Gastrocnemius medialis (tissue), 4 donors: Measurements from ENCODE around the gene NPTXR. TPM values are rescaled to one million over a fixed set of nuclear protein-coding genes. Genes with fewer than 3 reads are reported as not detected.

ENCODE experiments used
- ATAC-seq, 2 donors: fragments of 150-250 bp; one replicate each; pipeline ENCODE4 v1.9.1; 2016
- DNase-seq, 2 donors: peaks; one replicate each; pipeline ENCODE4 v3.0.0-alpha.2; 2019
- H3K27ac ChIP-seq, 4 donors: fragments of 200-600 bp; sonication (generic); 1 replicate in 1 of 4; 2 replicates in 3 of 4; pipeline ENCODE4 v1.5.1; 2016 to 2018; ENCODE audit warnings: mild to moderate bottlenecking in 2 of 4, moderate library complexity in 1 of 4
- H3K27me3 ChIP-seq, 3 donors: fragments of 200-600 bp; sonication (generic) in 2 of 3; 1 replicate in 1 of 3; 2 replicates in 2 of 3; pipeline versions ENCODE4 v1.5.1 to v1.6.0; 2016 to 2019; ENCODE audit warnings: mild to moderate bottlenecking in 1 of 3, moderate library complexity in 1 of 3
- H3K36me3 ChIP-seq, 2 donors: fragments of 200-600 bp; sonication (generic) in 1 of 2; one replicate each; pipeline ENCODE4 v1.5.1; 2017 to 2018
- H3K4me1 ChIP-seq, 2 donors: fragments of 200-600 bp; sonication (generic) in 1 of 2; one replicate each; pipeline ENCODE4 v1.5.1; 2016 to 2017; ENCODE audit warnings: mild to moderate bottlenecking in 2 of 2
- H3K4me3 ChIP-seq, 4 donors: fragments of 200-600 bp; sonication (generic) in 3 of 4; 1 replicate in 1 of 4; 2 replicates in 3 of 4; pipeline ENCODE4 v1.5.1; 2016 to 2019; ENCODE audit warnings: mild to moderate bottlenecking in 2 of 4
- H3K9me3 ChIP-seq, 3 donors: fragments of 200-600 bp; sonication (generic) in 2 of 3; 1 replicate in 1 of 3; 2 replicates in 2 of 3; pipeline ENCODE4 v1.5.1; 2016 to 2019
- POLR2A ChIP-seq, 2 donors: fragments of 450-650 bp; IDR thresholded peaks; one replicate each; pipeline ENCODE4 v1.6.1; 2017; ENCODE audit warnings: antibody characterized with exemption in 2 of 2, mild to moderate bottlenecking in 2 of 2, moderate library complexity in 2 of 2
- in situ Hi-C, 4 donors: fragments of 200-750 bp; cut with MboI; loops; one replicate each; pipeline versions ENCODE4 v1.15.0 to v1.8.0; 2017; ENCODE audit warnings: low sequenced_read_pairs in 4 of 4
- intact Hi-C: fragments of 100-400 bp; cut with DNase I; formaldehyde crosslinking; loops from one replicate; pipeline ENCODE4 v1.15.1; 2023; ENCODE audit warnings: low total_unique reads
- total RNA-seq, 4 donors: library from RNA; depleted of rRNA; stranded (reverse); fragments of >200 nt; gene quantifications; one replicate each; pipeline versions ENCODE4 v1.1.0 to v1.2.3, GENCODE V29; 2016
- TF ChIP-seq, protein P1 (sequence below), 5 experiments: fragments of 450-650 bp in 3 of 5; fragments of 200-600 bp in 2 of 5; sonication (generic) in 2 of 5; IDR thresholded peaks in 4 of 5; conservative IDR thresholded peaks in 1 of 5; 1 replicate in 4 of 5; 2 replicates in 1 of 5; pipeline ENCODE4 v1.5.1; 2016 to 2019; ENCODE audit warnings: antibody characterized with exemption in 5 of 5, mild to moderate bottlenecking in 3 of 5, moderate library complexity in 3 of 5

Gene NPTXR
- total RNA-seq, 4 donors from 2014 or later, result 0.25 to 5.0 (median 0.73) TPM

DNA sequence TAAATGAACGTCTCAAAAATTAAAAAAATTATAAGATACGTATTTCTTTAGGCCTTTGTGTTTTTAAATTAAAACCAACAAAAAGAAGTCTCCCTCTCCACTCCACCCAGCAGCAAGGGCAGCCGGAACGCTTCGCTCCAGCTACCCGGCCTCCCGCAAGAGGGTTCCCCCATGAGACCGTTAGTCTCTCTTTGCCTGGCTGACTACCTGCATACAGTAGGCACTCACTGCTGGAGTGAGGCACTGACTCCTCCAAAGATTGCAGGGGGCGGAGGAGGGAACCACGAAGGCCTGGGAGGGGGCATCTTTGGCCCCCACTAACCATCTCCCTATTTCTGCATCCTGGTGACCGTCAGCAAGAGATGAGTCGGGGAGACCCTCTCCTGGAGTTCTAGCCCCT is 18.1 kb upstream of the NPTXR start:
- peaks cover 27 to 37% (median 36%) of the 10 kb centered on the region in 3 donors for H3K27me3 ChIP-seq
- DNase-seq (no peak), ATAC-seq (no peak)
- TF ChIP-seq, protein P1, sequence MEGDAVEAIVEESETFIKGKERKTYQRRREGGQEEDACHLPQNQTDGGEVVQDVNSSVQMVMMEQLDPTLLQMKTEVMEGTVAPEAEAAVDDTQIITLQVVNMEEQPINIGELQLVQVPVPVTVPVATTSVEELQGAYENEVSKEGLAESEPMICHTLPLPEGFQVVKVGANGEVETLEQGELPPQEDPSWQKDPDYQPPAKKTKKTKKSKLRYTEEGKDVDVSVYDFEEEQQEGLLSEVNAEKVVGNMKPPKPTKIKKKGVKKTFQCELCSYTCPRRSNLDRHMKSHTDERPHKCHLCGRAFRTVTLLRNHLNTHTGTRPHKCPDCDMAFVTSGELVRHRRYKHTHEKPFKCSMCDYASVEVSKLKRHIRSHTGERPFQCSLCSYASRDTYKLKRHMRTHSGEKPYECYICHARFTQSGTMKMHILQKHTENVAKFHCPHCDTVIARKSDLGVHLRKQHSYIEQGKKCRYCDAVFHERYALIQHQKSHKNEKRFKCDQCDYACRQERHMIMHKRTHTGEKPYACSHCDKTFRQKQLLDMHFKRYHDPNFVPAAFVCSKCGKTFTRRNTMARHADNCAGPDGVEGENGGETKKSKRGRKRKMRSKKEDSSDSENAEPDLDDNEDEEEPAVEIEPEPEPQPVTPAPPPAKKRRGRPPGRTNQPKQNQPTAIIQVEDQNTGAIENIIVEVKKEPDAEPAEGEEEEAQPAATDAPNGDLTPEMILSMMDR (IDR thresholded peaks at IDR 0.05 in 4 of 5, conservative IDR thresholded peaks at IDR 0.05 in 1 of 5), result no peak
- no peak overlapping the region for H3K27ac ChIP-seq
- H3K4me3 ChIP-seq, result no peak overlapping the region
- H3K4me1 ChIP-seq, result peaks cover 4 to 6% of the 10 kb centered on the region in 2 donors
- intact Hi-C loops, result no loop called here
- in situ Hi-C loops, result loop anchor here in 2 of 4 donors (10.0 kb wide), 2 partner anchors 143 to 263 kb away; no protein-coding TSS in a partner anchor
- H3K36me3 ChIP-seq, result peaks cover 0 to 17% of the 10 kb centered on the region in 2 donors
- no peaks in the 10 kb centered on the region for H3K9me3 ChIP-seq

DNA sequence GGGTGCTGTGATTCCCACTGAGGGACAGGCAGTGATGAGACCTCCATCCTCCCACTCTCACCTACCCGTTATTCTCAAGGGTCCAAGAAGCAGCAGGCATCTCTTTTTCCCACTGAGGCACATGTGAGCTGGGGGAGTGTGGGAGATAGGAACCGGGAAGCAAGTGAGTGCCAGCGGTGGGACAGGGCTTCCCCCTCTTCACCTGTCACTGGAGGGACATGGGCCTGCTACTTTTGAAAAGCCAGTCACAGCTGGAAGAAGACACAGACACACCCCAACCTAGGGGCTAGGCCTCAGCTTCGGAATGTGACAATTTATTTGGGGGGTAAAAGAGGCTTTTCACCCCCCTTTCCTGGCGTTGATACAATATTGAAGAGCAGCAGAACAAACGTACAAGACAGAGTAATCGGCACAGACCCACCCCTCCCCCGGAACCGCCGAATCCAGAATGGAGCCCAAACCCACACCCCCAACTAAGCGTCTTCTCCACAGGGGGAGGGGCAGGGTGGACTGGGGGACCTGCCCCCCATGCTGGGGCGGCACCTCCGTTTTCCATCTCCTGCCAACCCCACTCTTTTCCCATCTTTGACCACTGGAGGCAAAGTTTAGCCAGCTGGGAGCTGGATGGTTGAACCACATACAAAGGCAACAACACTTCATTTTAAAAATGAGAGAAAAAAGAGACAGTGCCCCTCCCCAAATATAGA is 17.5 kb upstream of the NPTXR start:
- Histone ChIP-seq H3K4me1 (peaks cover 4 to 6% of the 10 kb centered on the region in 2 donors), H3K36me3 (peaks cover 0 to 14% of the 10 kb centered on the region in 2 donors), H3K9me3 (no peaks in the 10 kb centered on the region), H3K27ac (no peak overlapping the region), H3K27me3 (peaks cover 28 to 37% (median 36%) of the 10 kb centered on the region in 3 donors), H3K4me3 (no peak overlapping the region)
- DNase-seq (no peak), ATAC-seq (no peak)
- in situ Hi-C loops, result loop anchor here in 2 of 4 donors (10.0 kb wide), 2 partner anchors 143 to 263 kb away; no protein-coding TSS in a partner anchor
- intact Hi-C loops, result no loop called here
- no peak for TF ChIP-seq POLR2A (IDR thresholded peaks at IDR 0.05)
- TF ChIP-seq, protein P1 (IDR thresholded peaks at IDR 0.05 in 4 of 5, conservative IDR thresholded peaks at IDR 0.05 in 1 of 5), result no peak

DNA sequence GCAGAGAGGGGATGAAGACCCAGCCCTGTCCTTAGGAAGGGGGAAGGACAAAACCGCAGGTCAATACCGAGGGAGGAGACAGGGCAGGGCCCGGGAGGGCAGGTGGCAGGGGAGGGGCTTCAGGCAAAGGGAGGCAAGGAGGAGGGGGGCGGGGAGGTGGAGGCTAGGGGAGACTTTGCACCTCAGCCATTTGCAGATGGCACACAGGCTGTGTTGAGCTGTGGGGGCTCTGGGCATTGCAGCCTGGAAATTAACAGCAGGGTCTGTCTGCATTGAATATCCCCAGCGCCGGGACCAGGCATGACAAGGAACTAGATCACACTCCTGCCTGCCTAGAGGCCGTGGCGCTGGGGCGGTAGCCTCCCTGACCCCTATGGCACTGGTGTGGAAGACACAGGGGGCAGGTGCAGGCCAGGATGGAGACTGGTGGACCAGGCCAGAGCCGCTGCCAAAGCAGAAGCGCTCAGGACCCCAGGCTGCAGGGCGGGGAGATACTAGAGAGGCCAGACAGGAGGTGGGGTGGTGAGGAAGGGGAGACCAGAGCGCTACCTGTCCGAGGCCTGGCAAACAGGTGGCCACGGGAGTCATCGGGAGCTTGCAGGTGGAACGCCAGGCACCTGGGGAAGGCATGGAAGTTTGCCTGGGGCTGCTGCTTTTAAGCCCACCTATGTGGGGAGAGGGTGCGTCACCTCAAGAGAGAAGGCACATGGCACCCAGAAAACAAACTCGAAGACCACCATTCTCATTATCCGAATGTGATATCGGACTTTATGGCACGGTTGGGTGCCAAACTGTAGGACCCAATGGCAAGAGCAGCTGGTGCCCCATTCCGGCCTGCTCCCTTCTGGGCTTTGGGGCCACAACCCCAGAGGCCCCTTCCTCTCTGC is 16.7 kb upstream of the NPTXR start:
- in situ Hi-C loops, result loop anchor here in 2 of 4 donors (10.0 kb wide), 2 partner anchors 144 to 264 kb away; no protein-coding TSS in a partner anchor

DNA sequence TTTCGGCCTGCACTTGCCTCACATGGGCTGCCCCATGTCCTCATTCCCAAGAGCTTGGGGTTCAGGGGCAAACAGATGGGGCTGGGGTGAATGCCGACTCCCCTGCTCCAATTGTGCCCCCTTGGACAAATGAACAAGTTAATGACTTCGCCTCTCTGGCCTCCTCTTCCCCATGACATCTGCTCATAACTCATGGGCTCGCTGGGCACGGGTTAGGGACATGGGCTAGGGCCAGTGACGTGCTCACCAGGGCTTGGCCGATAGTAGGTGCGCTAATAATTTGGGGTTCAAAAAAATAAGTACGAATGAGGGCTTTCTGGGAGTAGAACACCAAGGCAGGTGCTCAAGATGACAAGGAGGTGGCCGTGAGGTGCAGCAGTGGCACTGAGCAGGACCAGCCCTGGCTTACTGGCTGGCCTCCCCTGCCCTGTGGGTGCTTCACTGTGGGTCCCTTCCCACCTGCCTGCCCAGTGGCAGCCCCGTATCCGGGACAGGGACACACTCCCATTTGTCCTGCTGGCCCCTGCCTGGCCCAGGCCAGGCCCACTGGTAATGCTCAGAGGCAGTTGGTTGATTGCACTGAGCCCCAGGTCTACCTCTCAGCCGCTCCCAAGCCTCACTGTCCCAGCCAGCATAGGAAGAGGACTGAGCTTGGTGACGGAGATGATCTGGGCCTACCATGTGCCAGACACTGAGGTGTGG is 15.9 kb upstream of the NPTXR start:
- Histone ChIP-seq H3K4me3 (no peak overlapping the region), H3K27me3 (peaks cover 33 to 37% (median 36%) of the 10 kb centered on the region in 3 donors), H3K36me3 (no peaks in the 10 kb centered on the region), H3K9me3 (no peaks in the 10 kb centered on the region), H3K27ac (no peak overlapping the region), H3K4me1 (peaks cover 0 to 3% of the 10 kb centered on the region in 2 donors)
- in situ Hi-C loops, result loop anchor here in 2 of 4 donors (10.0 kb wide), 2 partner anchors 145 to 265 kb away; no protein-coding TSS in a partner anchor
- no peak for ATAC-seq
- no peak for DNase-seq
- TF ChIP-seq, protein P1 (IDR thresholded peaks at IDR 0.05 in 4 of 5, conservative IDR thresholded peaks at IDR 0.05 in 1 of 5), result no peak
- no peak for TF ChIP-seq POLR2A (IDR thresholded peaks at IDR 0.05)
- intact Hi-C loops, result no loop called here

More for the DNA sequence above, 16.7 kb upstream of the NPTXR start:
- Histone ChIP-seq H3K36me3 (peaks cover 0 to 6% of the 10 kb centered on the region in 2 donors), H3K9me3 (no peaks in the 10 kb centered on the region), H3K27me3 (peaks cover 31 to 37% (median 36%) of the 10 kb centered on the region in 3 donors), H3K4me3 (no peak overlapping the region), H3K27ac (no peak overlapping the region), H3K4me1 (peaks cover 3 to 4% of the 10 kb centered on the region in 2 donors)
- TF ChIP-seq POLR2A (IDR thresholded peaks at IDR 0.05), result no peak
- TF ChIP-seq, protein P1 (IDR thresholded peaks at IDR 0.05 in 4 of 5, conservative IDR thresholded peaks at IDR 0.05 in 1 of 5), result no peak
- DNase-seq (no peak), ATAC-seq (no peak)
- intact Hi-C loops, result no loop called here
